HEK293 (cell line): Measurements from ENCODE around the gene NKX1-1.

Experiments
- CTCF ChIA-PET: fragments of 350-600 bp; formaldehyde crosslinking; extraction: SDS; loops from one replicate; lab custom pipeline; 2021; ENCODE audit warnings: antibody characterized with exemption; lab: Yijun Ruan, JAX
- POLR2A ChIA-PET: fragments of 300-600 bp; formaldehyde crosslinking; extraction: SDS; loops from one replicate; lab custom pipeline; 2020; ENCODE audit warnings: antibody characterized with exemption, inconsistent platforms; lab: Yijun Ruan, JAX
- H3K27ac ChIP-seq: fragments of 200-500 bp; sonication (Bioruptor generic); 2 replicates; pipeline ENCODE4 v1.5.1; 2014; ENCODE audit warnings: low read depth, low read length, control low read depth, inconsistent platforms; ENCODE audit errors: extremely low read depth
- H3K36me3 ChIP-seq, 2 experiments: fragments of 200-500 bp in 1 of 2; sonication (Bioruptor generic) in 1 of 2; 1 replicate in 1 of 2; 2 replicates in 1 of 2; pipeline ENCODE4 v1.5.1; 2014 to 2017; ENCODE audit warnings: inconsistent platforms in 2 of 2, low read length in 2 of 2; ENCODE audit not compliant: control insufficient read depth in 2 of 2, insufficient read depth in 1 of 2
- H3K4me1 ChIP-seq: fragments of 200-500 bp; sonication (Bioruptor generic); 2 replicates; pipeline ENCODE4 v1.5.1; 2014; ENCODE audit warnings: mild to moderate bottlenecking, low read length, inconsistent platforms; ENCODE audit not compliant: control insufficient read depth, insufficient read depth
- H3K4me3 ChIP-seq: 2 replicates; pipeline ENCODE4 v1.5.1; 2011; ENCODE audit warnings: low read depth, mild to moderate bottlenecking, control low read depth, low read length, moderate library complexity
- H3K9me3 ChIP-seq: fragments of 200-500 bp; sonication (Bioruptor generic); 2 replicates; pipeline ENCODE4 v1.5.1; 2014; ENCODE audit warnings: low read depth, low read length, inconsistent platforms; ENCODE audit not compliant: control insufficient read depth, insufficient read depth
- HOXA7 ChIP-seq: sonication (generic); formaldehyde crosslinking; IDR thresholded peaks from 2 replicates; pipeline ENCODE4 v1.8.1; 2022; ENCODE audit warnings: missing genetic modification reagents, borderline replicate concordance
- KLF1 ChIP-seq: fragments of 450-650 bp; formaldehyde crosslinking; IDR thresholded peaks from 2 replicates; pipeline ENCODE4 v1.5.1; 2016; ENCODE audit warnings: missing biosample characterization, missing genetic modification characterization
- OSR2 ChIP-seq: fragments of 450-650 bp; formaldehyde crosslinking; IDR thresholded peaks from 2 replicates; pipeline ENCODE4 v1.5.1; 2016; ENCODE audit warnings: missing biosample characterization, missing genetic modification characterization
- RBAK ChIP-seq: fragments of 450-650 bp; formaldehyde crosslinking; IDR thresholded peaks from 2 replicates; pipeline ENCODE4 v1.5.1; 2016; ENCODE audit warnings: missing biosample characterization, missing genetic modification characterization
- ZBTB11 ChIP-seq: fragments of 450-650 bp; formaldehyde crosslinking; conservative IDR thresholded peaks from 2 replicates; pipeline ENCODE4 v1.5.1; 2016; ENCODE audit warnings: low read depth, missing biosample characterization, missing genetic modification characterization
- ZFP41 ChIP-seq: fragments of 450-650 bp; formaldehyde crosslinking; IDR thresholded peaks from 2 replicates; pipeline ENCODE4 v1.5.1; 2016; ENCODE audit warnings: missing biosample characterization, missing genetic modification characterization, borderline replicate concordance
- ZNF138 ChIP-seq: fragments of 450-650 bp; formaldehyde crosslinking; IDR thresholded peaks from 2 replicates; pipeline ENCODE4 v1.5.1; 2016; ENCODE audit warnings: missing biosample characterization, missing genetic modification characterization, borderline replicate concordance
- ZNF449 ChIP-seq: fragments of 450-650 bp; formaldehyde crosslinking; IDR thresholded peaks from 2 replicates; pipeline ENCODE4 v1.5.1; 2017; ENCODE audit warnings: missing biosample characterization, mild to moderate bottlenecking, missing genetic modification characterization, moderate library complexity
- ZNF513 ChIP-seq: fragments of 450-650 bp; IDR thresholded peaks from 2 replicates; pipeline ENCODE4 v1.5.1; 2018; ENCODE audit warnings: missing biosample characterization, missing genetic modification characterization
- ZNF596 ChIP-seq: fragments of 450-650 bp; IDR thresholded peaks from 2 replicates; pipeline ENCODE4 v1.5.0; 2018; ENCODE audit warnings: missing biosample characterization, mild to moderate bottlenecking, missing genetic modification characterization, moderate library complexity
- ZNF670 ChIP-seq: fragments of 450-650 bp; formaldehyde crosslinking; IDR thresholded peaks from 2 replicates; pipeline ENCODE4 v1.5.1; 2016; ENCODE audit warnings: missing biosample characterization, missing genetic modification characterization, low read depth
- ZNF704 ChIP-seq: fragments of 450-650 bp; formaldehyde crosslinking; IDR thresholded peaks from 2 replicates; pipeline ENCODE4 v1.5.1; 2016; ENCODE audit warnings: missing biosample characterization, missing genetic modification characterization
- ZNF76 ChIP-seq: fragments of 450-650 bp; formaldehyde crosslinking; IDR thresholded peaks from 2 replicates; pipeline ENCODE4; 2016; ENCODE audit warnings: low read depth, missing biosample characterization, missing genetic modification characterization, borderline replicate concordance
- ZNF791 ChIP-seq: fragments of 450-650 bp; formaldehyde crosslinking; IDR thresholded peaks from 2 replicates; pipeline ENCODE4 v1.5.1; 2016; ENCODE audit warnings: missing biosample characterization, missing genetic modification characterization
- ZSCAN16 ChIP-seq: fragments of 450-650 bp; formaldehyde crosslinking; IDR thresholded peaks from 2 replicates; pipeline ENCODE4 v1.5.1; 2016; ENCODE audit warnings: missing biosample characterization, missing genetic modification characterization
- ZSCAN23 ChIP-seq: fragments of 450-650 bp; formaldehyde crosslinking; IDR thresholded peaks from 2 replicates; pipeline ENCODE4 v1.5.1; 2016; ENCODE audit warnings: missing biosample characterization, missing genetic modification characterization
- TF ChIP-seq, protein P1 (sequence below): fragments of 450-650 bp; formaldehyde crosslinking; IDR thresholded peaks from 2 replicates; pipeline ENCODE4 v1.5.1; 2016; ENCODE audit warnings: missing biosample characterization, missing genetic modification characterization, low read depth

NKX1-1 gene

DNA sequence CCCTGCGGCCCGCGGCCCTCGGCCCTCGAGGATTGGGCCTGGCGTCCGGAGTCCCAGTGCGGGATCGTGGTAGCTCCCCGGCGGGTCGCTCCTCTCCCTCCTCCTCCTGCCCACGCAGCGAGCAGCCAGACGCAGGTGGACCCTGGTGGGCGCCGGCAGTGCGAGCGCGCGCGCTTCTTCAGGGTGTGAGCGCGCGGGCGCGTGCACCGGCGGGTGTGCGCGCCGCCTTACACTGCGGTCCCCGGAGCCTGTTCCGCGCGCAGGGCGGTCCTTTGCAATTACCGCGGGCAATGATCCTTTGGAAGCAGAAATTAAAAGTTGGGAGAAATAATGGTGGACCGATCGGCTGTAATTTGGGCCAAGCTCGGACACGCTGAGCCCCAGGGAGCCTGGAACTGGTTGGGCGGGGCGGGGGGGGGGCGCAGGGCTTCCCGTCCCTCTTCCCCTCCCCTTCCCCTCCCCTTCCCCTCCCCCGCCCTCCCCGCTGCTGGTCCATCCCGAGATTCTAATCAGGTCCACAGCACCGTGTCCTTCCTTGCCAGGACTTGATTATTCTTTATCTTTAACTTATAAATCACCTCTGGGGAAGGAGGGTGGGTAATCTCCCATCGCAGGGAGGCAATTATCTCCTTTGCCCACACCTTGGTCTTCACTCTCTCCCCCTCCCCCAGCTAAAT lies 1.6 kb upstream of the NKX1-1 start:
- no peaks in the 10 kb centered on the region for H3K9me3 ChIP-seq
- TF ChIP-seq, protein P1, sequence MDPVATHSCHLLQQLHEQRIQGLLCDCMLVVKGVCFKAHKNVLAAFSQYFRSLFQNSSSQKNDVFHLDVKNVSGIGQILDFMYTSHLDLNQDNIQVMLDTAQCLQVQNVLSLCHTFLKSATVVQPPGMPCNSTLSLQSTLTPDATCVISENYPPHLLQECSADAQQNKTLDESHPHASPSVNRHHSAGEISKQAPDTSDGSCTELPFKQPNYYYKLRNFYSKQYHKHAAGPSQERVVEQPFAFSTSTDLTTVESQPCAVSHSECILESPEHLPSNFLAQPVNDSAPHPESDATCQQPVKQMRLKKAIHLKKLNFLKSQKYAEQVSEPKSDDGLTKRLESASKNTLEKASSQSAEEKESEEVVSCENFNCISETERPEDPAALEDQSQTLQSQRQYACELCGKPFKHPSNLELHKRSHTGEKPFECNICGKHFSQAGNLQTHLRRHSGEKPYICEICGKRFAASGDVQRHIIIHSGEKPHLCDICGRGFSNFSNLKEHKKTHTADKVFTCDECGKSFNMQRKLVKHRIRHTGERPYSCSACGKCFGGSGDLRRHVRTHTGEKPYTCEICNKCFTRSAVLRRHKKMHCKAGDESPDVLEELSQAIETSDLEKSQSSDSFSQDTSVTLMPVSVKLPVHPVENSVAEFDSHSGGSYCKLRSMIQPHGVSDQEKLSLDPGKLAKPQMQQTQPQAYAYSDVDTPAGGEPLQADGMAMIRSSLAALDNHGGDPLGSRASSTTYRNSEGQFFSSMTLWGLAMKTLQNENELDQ (tag by site-specific recombination), result no peak
- TF ChIP-seq ZNF513 (no peak), ZSCAN23 (tag by site-specific recombination) (no peak), ZFP41 (tag by site-specific recombination) (no peak), ZNF704 (tag by site-specific recombination) (no peak), ZNF596 (tag by site-specific recombination) (no peak), HOXA7 (CRISPR knock-in tag) (no peak), ZNF791 (tag by site-specific recombination) (no peak), ZNF449 (no peak), OSR2 (tag by site-specific recombination) (no peak), ZNF670 (no peak), ZBTB11 (no peak), RBAK (no peak), ZNF138 (tag by site-specific recombination) (no peak), ZNF76 (tag by site-specific recombination) (no peak), ZSCAN16 (tag by site-specific recombination) (no peak), KLF1 (no peak)
- TF ChIP-seq, all 188 proteins: peak for 0
- Histone ChIP-seq H3K4me1 (no peaks in the 10 kb centered on the region), H3K4me3 (no peak overlapping the region), H3K27ac (no peak overlapping the region), H3K36me3 (no peaks in the 10 kb centered on the region)
- ChIA-PET CTCF (no interaction called here), POLR2A (no interaction called here)
